ENCODE data around the gene DNAJA3.

The DNAJA3 gene

GRCh38 chr16:4408323-4408690, 17.4 kb upstream of the DNAJA3 start:
- DNase-seq = no peak

GRCh38 chr16:4409081-4409932, 16.4 kb upstream of the DNAJA3 start:
- DNase-seq = no peak

GRCh38 chr16:4410335-4411075, 15.2 kb upstream of the DNAJA3 start:
- no peak for DNase-seq

GRCh38 chr16:4411684-4412083, 14.0 kb upstream of the DNAJA3 start:
- no peak for DNase-seq

GRCh38 chr16:4412159-4412558, 13.5 kb upstream of the DNAJA3 start:
- DNase-seq = no peak

GRCh38 chr16:4412854-4413253, 12.8 kb upstream of the DNAJA3 start:
- no peak for DNase-seq

- no peak for DNase-seq
Measured at GRCh38 chr16:4414187-4414917, 11.3 kb upstream of the DNAJA3 start.

- DNase-seq = peak; percentile 69
Measured at GRCh38 chr16:4415538-4416199, 10.0 kb upstream of the DNAJA3 start.

- peak; percentile 91 for DNase-seq
Measured at GRCh38 chr16:4416200-4417032, 9.3 kb upstream of the DNAJA3 start, which contains the start of gene CORO7. Gene CORO7, minus strand, starts transcription at chr16:4416596. Its CDS starts 78 bp downstream, at chr16:4416518.

- DNase-seq = no peak
Measured at GRCh38 chr16:4419402-4419959, 6.2 kb upstream of the DNAJA3 start.

GRCh38 chr16:4420505-4421105, 5.1 kb upstream of the DNAJA3 start:
- DNase-seq = no peak

- peak; percentile 32 for DNase-seq
Measured at GRCh38 chr16:4426021-4426684, 485 bp downstream of the DNAJA3 start.

- DNase-seq = no peak
Measured at GRCh38 chr16:4426722-4427372, 1.2 kb downstream of the DNAJA3 start.

GRCh38 chr16:4428500-4428899, 2.8 kb downstream of the DNAJA3 start:
- DNase-seq = no peak

- no peak for DNase-seq
Measured at GRCh38 chr16:4431023-4431422, 5.4 kb downstream of the DNAJA3 start.

- no peak for DNase-seq
Measured at GRCh38 chr16:4433228-4433627, 7.6 kb downstream of the DNAJA3 start.

GRCh38 chr16:4433914-4434787, 8.5 kb downstream of the DNAJA3 start:
- DNase-seq = peak; percentile 89

- no peak for DNase-seq
Measured at GRCh38 chr16:4435337-4436067, 9.8 kb downstream of the DNAJA3 start.
